ENCODE results near the gene IFNLR1.

DNA sequence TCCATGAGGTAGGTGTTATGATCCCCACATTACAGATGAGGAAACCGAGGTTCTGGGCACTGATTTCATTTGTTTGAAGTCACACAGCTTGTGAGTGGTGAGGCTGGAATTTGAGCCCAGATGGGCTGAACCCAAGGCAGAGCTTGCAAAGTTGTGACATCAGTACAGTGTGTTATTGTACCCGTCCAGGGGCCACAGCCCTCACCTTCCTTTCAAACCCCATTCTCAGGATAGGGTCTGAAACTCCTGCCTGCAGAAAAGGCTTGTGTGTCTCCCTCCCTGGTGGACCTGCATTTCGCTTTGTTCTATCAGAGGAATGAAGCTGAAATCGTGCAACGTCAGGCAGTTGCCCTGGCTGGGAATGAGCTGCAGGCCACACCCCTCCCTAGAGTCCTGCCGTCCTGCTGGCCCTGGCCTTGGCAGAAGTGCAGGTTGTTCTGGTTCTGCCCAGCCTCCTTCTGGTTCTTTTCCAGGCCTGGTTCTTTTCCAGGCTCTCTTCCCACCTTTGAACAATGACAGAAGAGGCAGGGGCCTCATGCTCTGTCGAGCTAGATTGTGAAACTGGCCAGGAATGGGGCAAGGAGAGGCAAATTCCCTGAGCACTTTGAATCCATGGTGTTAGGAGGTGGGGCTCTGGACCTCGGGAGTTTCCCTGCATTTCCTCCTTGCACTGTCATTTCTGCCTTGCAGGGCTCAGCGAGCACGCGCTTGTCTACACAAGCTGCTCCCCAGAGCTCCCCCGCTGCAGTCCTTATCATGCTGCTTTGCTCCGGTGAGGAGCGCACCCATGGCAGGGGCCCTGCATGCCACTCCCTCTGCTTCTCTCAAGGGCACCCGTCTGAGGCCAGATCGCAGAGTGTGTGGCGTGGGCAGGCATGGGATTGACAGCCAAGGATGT, 67.0 kb downstream of the IFNLR1 start:
- TF ChIP-seq TEAD4 (IDR thresholded peaks at IDR 0.05; ENCODE audit: low read depth, low read length) (no peak), CREB1 (IDR thresholded peaks at IDR 0.05) (no peak), CTCF (IDR thresholded peaks at IDR 0.05; ENCODE audit: control extremely low read depth in 1 of 3, insufficient read depth in 1 of 3, low read depth in 1 of 3, low read length in 3 of 3) (no peak), SIX5 (IDR thresholded peaks at IDR 0.05; ENCODE audit: low read depth, low read length) (no peak), ZNF274 (IDR thresholded peaks at IDR 0.05; ENCODE audit: borderline replicate concordance, extremely low read depth, low read length) (no peak), GABPA (IDR thresholded peaks at IDR 0.05; ENCODE audit: borderline replicate concordance, insufficient read depth, low read length) (no peak), EP300 (IDR thresholded peaks at IDR 0.05; ENCODE audit: borderline replicate concordance in 1 of 2, low read depth in 2 of 2, low read length in 2 of 2) (no peak), CHD1 (IDR thresholded peaks at IDR 0.05; ENCODE audit: low read depth, low read length) (no peak), POLR2A (IDR thresholded peaks at IDR 0.05; ENCODE audit: control extremely low read depth in 1 of 2, low read depth in 2 of 2, low read length in 2 of 2) (no peak), TAF1 (IDR thresholded peaks at IDR 0.05; ENCODE audit: low read depth, low read length) (no peak), RAD21 (IDR thresholded peaks at IDR 0.05 in 1 of 2, conservative IDR thresholded peaks at IDR 0.05 in 1 of 2; ENCODE audit: low read depth in 2 of 2, low read length in 2 of 2) (no peak), E2F6 (IDR thresholded peaks at IDR 0.05) (no peak)

Measured in H1 (cell line).